SW 1271 (cell line): ENCODE results near the gene AP4B1.

ENCODE experiments used
- DNase-seq, 2 experiments: peaks; one replicate each; lab custom pipeline; 2025; lab: John Stamatoyannopoulos, UW

AP4B1 gene

DNA sequence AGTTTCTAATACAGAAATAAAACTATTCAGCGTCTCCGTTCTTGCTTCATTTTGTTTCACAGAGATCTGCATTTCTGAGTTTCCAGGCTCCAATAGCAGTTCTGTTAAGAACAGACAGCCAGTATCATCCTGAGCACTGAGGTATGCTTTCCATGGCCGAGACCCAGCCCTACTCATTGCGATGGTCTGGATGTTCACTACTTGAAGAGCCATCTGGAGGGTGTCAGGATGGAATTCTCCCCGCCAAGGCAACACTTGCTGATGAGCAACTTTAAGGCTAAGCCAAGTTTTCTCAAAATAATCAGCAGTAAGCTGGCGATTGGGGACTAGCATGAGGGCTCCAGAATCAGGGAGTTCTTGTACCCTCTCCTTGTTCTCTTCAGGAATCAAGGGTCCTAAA lies 9.5 kb downstream of the AP4B1 start:
- DNase-seq: no peak

GRCh38 chr1:113893267-113893666 lies 11.3 kb downstream of the AP4B1 start:
- DNase-seq: no peak

GRCh38 chr1:113891631-113892220 lies 12.9 kb downstream of the AP4B1 start:
- no peak for DNase-seq

- no peak for DNase-seq
These were observed 13.8 kb downstream of the AP4B1 start for GRCh38 chr1:113890816-113891215.

- no peak for DNase-seq
These were observed 17.0 kb downstream of the AP4B1 start, which contains the start of gene BCL2L15 for GRCh38 chr1:113887402-113888175. TSS of gene BCL2L15 (minus strand) at chr1:113887581. CDS start at chr1:113887375, 206 bp downstream.

DNA sequence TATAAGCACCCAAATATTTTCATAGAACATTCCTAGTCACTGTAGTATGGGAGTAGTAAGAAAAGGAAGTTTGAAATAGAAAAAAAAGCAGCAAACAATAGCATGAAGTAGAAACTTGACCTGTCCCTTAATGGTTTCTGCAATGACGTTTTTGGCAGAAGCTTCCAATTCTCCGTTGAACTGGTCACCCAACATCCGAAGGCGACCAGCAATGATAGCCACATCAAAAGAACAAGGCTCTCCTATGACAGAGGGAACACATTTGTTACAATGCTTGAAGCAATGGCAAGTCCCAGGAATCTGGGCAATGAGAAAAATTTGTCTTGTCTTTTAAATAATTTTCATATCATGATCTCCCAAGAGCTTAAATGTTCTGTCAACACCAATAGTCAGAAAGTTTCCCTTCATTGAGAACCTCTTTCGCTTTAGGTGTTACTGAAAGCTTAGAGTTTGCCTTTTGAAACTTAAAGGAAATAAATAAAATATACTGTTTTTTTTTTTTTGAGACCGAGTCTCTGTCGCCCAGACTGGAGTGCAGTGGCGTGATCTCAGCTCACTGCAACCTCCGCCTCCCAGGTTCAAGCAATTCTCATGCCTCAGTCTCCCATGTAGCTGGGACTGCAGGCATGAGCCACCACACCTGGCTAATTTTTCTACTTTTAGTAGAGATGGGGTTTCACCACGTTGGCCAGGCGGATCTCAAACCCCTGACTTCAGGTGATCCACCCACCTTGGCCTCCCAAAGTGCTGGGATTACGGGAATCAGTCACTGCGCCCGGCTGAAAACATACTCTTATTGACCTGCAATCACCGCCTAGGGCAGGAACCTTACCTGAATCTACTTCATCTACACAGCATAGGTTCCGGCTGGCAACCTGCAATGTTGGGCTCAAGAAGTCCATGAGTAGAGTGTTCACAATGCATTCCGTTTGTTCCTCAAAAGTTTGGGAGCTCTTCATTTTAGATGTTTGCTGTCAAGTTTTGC lies 17.9 kb downstream of the AP4B1 start:
- no peak for DNase-seq

- no peak for DNase-seq
These were observed 22.9 kb downstream of the AP4B1 start for GRCh38 chr1:113881661-113882060.

GRCh38 chr1:113879739-113880038 lies 24.9 kb downstream of the AP4B1 start:
- no peak for DNase-seq

DNA sequence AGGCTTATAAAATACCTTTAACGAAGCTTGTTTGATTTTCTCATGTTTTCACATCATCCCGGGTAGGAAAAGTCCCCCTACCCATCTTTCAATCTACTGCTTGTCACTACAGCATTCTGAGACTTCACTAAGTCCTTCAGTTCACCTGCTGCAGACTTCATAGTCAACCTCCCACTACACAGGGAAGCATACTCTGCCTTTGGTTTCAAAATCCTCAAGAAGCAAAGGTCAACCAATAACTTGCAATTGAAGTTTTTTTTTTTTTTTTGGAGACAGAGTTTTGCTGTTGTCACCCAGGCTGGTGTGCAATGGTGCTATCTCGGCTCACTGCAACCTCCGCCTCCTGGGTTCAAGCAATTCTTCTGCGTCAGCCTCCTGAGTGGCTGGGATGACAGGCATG lies 28.4 kb downstream of the AP4B1 start:
- DNase-seq: no peak

GRCh38 chr1:113875714-113876113 lies 28.9 kb downstream of the AP4B1 start:
- no peak for DNase-seq

GRCh38 chr1:113874012-113874879 lies 30.4 kb downstream of the AP4B1 start:
- DNase-seq: peak in 1 of 2 experiments; percentile 42

- DNase-seq: no peak
These were observed 32.2 kb downstream of the AP4B1 start for GRCh38 chr1:113872219-113872935.

DNA sequence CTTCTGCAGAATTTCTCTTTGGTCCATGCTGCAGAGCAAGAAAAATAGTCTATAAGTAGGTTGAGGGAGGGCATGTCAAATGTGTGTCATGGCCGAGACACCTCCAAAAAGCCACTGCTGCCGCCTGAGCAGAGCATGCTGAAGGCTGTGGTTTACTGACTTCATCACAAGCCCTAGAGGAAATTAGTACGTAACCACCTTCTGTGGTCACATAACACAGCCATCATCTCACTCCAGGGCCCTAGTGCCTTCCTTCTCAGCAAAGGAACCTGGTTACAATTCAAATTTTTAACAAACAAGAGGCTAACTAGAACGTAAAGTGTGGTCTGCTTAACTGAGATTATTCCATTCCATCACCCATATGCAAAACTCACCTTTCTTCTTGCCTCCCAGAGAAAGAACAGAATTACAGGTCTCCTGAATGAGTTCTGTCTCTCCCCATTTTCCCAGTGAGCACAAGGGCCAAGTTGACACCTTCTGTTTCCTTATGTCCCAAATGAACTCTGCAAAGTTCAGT lies 32.9 kb downstream of the AP4B1 start, which contains the start of gene PTPN22:
Gene PTPN22 (minus strand): TSS at position 116 of the 517 bp plus-strand sequence.
- no peak for DNase-seq

GRCh38 chr1:113870778-113871177 lies 33.8 kb downstream of the AP4B1 start:
- no peak for DNase-seq

DNA sequence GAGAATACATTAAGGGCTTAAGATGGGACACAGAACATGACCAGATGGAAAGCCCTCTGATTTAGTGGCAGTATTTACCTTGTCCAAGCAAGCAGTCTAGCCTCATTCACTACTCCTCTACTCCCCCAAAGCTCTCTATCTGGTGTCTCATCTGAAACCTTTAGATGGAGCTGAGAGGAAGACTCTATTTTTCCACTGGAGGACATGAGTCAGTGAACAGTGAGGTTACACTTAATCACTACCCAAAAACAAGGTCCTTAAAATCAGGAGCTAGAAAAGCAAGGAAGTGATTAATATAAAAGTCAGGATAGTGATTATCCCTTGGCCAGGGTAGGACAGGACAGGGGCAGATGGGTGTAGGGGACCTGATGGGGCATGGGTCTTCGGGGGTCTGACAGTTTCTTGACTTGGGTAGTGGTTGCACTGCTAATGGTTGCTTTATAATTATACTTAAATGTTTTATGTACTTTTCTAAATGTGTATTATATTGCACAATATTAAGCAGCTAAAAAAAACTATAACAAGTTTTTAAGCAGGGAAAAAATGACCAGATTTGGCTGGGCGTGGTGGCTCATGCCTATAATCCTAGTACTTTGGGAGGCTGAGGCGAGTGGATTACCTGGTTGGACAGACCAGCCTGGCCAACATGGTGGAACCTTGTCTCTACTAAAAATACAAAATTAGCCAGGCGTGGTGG lies 36.1 kb downstream of the AP4B1 start:
- peak in 1 of 2 experiments; percentile 8 for DNase-seq

DNA sequence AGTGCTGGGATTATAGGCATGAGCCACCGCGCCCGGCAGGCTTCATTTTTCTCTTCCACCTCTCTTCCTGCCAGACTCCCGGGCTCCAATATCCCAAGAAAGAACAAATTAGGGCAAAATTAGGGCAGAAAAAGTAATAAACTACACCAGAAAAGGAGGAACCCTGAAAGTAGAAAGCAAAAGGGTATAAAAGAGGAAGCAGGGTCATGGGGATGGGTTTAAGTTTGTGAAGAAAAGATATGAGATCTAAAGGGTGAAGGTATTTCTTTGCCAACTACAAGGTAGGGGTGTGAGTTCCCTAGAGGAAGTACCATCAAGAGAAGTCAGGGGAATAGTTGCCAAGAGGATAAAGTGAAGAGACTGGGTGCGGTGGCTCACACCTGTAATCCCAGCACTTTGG lies 43.0 kb downstream of the AP4B1 start:
- DNase-seq: no peak

DNA sequence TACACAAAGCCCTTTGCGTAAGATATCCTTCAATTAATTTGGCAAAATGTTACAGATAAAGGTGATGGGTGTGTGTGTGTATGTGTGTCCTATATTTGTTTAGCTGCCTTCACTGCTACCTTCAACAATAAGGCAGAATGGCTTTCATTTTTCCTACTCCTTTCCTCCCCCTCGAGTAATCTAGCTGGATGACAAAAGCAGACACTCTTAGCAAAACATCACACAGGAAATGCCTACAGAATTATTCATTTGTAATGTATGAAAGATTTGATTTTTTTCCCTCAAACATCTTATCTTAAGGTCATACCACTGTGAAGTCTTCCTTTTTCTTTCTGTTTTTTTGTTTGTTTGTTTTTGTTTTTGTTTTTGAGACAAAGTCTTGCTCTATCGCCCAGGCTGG lies 43.7 kb downstream of the AP4B1 start:
- peak; percentile 47 to 80 for DNase-seq

DNA sequence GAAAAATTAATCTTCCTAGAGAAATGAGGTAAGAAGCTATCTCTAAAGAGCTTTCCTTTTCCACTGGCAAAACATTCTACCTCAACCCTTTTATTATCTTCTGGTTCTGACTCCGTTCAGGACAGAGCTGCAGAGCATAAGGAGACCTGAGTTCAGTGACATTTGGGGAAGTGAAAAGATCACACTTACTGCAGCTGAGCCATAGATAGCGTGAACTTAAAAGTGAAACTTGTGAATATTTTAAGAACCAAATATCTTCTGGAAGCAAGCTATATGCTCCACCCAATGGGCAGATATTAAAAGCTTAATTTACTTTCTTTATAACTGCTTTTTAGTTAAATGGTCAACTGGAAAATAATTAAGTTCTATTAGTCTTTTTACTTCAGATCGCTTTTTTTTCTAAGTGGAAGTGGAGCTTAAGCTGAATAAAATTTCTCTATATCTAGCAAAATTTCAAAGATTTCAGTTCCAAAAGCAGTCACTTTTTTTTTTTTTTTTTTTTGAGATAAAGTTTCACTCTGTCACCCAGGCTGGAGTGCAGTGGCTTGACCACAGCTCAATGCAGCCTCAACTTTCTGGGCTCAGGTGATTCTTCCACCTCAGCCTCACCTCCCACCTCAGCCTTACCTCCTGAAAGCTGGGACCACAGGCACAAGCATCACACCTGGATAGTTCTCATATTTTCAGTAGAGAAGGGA lies 45.0 kb downstream of the AP4B1 start:
- no peak for DNase-seq

GRCh38 chr1:113858982-113859381 lies 45.6 kb downstream of the AP4B1 start:
- DNase-seq: no peak
